GM21825 (cell line): Measurements from ENCODE around the gene TRPC4.
"Not testable (repeated sequence)": the region's sequence is repeated elsewhere in the genome, so short reads cannot be mapped to it uniquely, and the experiment has no call there.

Experiments
- ATAC-seq: cut with Tn5 transposase; IDR thresholded peaks from one replicate; pipeline ENCODE4 v1.9.1; 2021; ENCODE audit warnings: mild to moderate bottlenecking, moderate library complexity; ENCODE audit not compliant: unreplicated experiment

TRPC4 gene

DNA sequence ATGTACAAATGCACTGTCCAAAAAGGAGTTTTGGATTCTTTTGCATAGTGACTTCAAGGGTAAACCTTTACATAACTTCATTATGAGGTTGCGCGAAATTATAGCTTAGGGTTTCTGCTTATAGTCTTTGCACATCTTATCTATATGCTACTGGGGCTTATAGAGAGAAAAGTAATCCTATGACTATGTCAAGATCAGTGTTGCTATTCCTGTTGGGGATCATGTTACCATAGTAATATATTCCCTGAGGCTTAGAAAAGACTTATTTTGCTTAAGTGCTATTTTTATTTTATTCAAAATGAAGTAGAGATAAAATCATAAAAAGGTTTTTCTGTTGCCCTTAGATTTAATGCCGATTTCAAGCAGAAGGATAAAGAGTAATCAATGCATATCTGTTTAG is 256.3 kb downstream of the TRPC4 start:
- no peak for ATAC-seq

- ATAC-seq: no peak
These were observed 260.7 kb downstream of the TRPC4 start for GRCh38 chr13:37608750-37609339.

DNA sequence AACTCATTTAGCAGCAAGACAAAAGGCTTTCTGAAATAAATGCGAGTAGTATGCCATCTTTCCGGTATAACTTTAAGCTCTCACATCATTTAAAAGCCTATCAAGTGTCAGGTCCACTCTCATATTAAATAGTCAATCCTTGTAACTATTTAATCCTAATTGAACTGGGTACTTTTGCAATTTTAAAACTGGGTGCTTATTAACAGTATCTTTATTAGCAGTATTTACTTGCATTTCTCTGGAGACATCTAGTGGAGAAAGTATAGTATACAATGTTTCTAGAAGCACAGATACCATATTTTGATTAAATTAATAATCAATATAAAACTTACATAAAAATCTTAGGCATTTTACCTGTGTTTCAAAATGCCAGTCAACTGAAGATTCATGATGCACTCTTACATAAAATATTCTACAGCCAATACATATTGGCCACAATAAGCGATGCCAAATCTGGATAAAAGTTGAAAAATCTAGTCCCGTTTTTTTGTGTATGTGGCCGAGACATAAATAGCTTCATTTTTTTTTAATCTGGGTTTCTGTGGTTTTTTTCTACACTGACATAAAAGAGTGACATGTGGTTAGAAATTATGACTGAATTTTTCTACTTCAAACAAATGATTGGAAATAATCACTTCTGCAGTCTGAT is 266.7 kb downstream of the TRPC4 start:
- no peak for ATAC-seq

GRCh38 chr13:37601648-37602440 is 267.7 kb downstream of the TRPC4 start:
- ATAC-seq: no peak

DNA sequence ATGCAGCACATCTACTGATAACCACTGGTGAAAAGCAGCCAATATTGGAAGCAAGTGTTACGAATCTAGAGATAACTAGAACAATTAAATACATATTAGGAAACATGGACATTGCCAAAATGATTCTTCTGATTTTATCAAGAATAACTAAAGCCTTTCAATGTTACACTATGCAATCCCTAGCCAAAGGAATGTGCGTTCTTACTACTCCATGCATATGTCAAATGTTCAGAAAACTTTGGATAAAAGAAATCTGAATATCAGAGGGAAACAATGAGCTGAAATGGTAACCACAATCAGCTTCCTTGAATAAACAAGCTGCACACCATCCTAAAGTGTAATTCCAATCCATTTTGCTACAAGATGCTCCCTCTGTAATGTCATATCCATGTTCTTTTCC is 270.1 kb downstream of the TRPC4 start:
- no peak for ATAC-seq

DNA sequence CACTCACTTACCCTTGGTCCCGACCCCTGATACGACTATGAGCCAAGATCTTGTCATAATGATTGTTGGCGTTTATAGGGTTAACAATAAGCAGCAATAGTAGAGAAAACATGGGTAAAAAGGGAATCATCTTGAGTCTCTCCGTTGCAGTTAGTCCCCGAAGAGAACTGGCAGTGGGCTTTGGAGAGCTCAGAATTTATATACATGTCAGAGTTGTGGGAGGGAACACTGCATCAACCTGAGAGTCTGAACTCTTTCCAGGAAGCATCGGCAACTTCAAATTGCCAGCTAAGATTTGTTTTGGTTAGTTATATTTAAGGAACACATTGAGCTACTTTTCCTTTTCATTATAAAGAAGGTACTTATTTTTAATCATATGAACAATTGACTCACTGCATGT is 271.0 kb downstream of the TRPC4 start, which contains the start of gene POSTN:
Gene POSTN, minus strand, starts transcription at position 172 of the 400 bp plus-strand sequence. Its CDS starts 42 bp downstream, at position 130.
- ATAC-seq: no peak

GRCh38 chr13:37597477-37598025 is 272.0 kb downstream of the TRPC4 start:
- ATAC-seq: no peak

- ATAC-seq: no peak
These were observed 272.8 kb downstream of the TRPC4 start for GRCh38 chr13:37596805-37597204.

DNA sequence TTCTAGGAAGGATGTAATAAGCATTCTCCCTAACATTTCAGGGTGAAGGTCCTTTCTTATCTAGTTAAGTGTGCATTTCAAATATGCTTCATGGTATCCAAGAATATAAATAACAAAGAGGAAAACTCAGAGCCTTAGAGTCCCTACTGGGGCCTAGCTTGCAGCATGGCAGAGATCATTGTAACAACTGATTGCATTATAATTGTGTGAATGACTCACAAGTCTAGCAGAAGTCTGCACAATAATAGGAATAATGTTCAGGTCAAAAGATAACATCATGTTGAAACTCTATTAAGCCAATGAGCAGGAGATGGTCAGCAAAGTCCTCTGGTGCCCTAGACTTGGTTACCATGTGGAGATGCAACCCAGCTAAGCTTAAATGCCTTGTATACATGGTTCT is 274.4 kb downstream of the TRPC4 start:
- no peak for ATAC-seq

DNA sequence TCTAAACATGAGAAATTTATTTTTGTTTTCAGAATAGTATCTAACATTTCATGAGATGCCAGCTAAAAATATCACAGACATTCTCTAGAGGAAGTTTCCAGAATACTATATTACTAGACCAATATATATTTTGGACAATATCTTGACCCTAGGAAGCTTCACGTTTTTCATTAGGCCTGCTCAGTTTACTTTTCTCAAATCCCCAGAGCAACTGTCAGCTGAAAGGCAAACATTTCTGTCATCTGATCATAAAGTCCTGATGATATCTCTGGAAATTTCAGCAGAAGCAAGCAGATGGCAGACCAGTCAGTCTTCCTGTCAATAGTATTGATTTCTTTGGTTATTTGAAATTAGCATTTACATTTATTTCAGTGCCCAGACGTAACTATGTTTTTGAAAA is 275.0 kb downstream of the TRPC4 start:
- no peak for ATAC-seq

- not testable (repeated sequence) for ATAC-seq
These were observed 280.2 kb downstream of the TRPC4 start for GRCh38 chr13:37589381-37589780.

DNA sequence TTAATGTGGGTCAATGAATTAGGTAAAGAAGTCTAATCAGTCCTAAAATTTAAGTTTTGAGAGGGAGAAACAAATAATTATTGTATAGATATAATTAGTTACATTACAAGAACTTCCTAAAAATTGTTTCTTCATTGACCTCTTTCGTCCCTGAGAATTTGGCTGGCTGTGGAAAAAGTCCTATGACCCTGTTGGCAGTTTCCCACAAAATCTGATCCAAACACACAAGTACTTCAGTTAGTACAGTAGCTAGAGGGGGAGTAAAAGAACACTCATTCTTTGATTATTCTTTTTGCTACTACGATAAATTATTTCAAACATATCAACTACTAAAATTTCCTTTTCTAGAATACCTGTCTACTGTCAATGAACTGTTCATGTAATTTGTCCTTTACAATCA is 282.3 kb downstream of the TRPC4 start:
- ATAC-seq: no peak
